Choroid plexus epithelial cell (primary cell): ENCODE results near the gene MSH2.

Experiments
- DNase-seq: peaks from one replicate; pipeline ENCODE4 v3.0.0-alpha.2; 2010; ENCODE audit warnings: low read depth
- H3K4me3 ChIP-seq: 2 replicates; pipeline ENCODE4 v1.5.1; 2011; ENCODE audit warnings: low read depth, mild to moderate bottlenecking, control low read depth, low read length, moderate library complexity
- CTCF ChIP-seq: conservative IDR thresholded peaks from 2 replicates; pipeline ENCODE4 v1.5.1; 2011; ENCODE audit warnings: low read depth, mild to moderate bottlenecking, control low read depth, inconsistent platforms, low read length, moderate library complexity

Gene MSH2

GRCh38 chr2:47528455-47528854 lies 125.5 kb downstream of the MSH2 start:
- no peak overlapping the region for H3K4me3 ChIP-seq
- TF ChIP-seq CTCF, result no peak
- no peak for DNase-seq

- DNase-seq, result peak; percentile 38
- TF ChIP-seq CTCF, result no peak
These were observed 125.9 kb downstream of the MSH2 start for GRCh38 chr2:47528874-47529273.

GRCh38 chr2:47530105-47530760 lies 127.3 kb downstream of the MSH2 start:
- no peak for DNase-seq
- no peak for TF ChIP-seq CTCF
- H3K4me3 ChIP-seq, result no peak overlapping the region

More at GRCh38 chr2:47528874-47529273, 125.9 kb downstream of the MSH2 start:
- no peak overlapping the region for H3K4me3 ChIP-seq

GRCh38 chr2:47531378-47532042 lies 128.6 kb downstream of the MSH2 start:
- DNase-seq, result no peak
- no peak overlapping the region for H3K4me3 ChIP-seq
- TF ChIP-seq CTCF, result no peak
